VCaP (cell line): ENCODE results near the gene GPR17.
A peak's percentile ranks its signal among the peaks of the same experiment; 100 is the strongest.

Experiments used
- H3K27ac ChIP-seq: fragments of 450-650 bp; 2 replicates; pipeline ENCODE4 v1.5.1; 2017
- CTCF ChIP-seq: fragments of 450-650 bp; conservative IDR thresholded peaks from 2 replicates; pipeline ENCODE4 v1.5.1; 2017; ENCODE audit warnings: mild to moderate bottlenecking, moderate library complexity

The GPR17 gene

GRCh38 chr2:127646487-127647241 is 711 bp downstream of the GPR17 start:
- TF ChIP-seq CTCF = no peak
- H3K27ac ChIP-seq = no peak overlapping the region

GRCh38 chr2:127647242-127648190 is 1.6 kb downstream of the GPR17 start:
- TF ChIP-seq CTCF = no peak
- H3K27ac ChIP-seq = no peak overlapping the region

GRCh38 chr2:127648321-127648720 is 2.4 kb downstream of the GPR17 start:
- TF ChIP-seq CTCF = no peak
- no peak overlapping the region for H3K27ac ChIP-seq

GRCh38 chr2:127649100-127649611 is 3.2 kb downstream of the GPR17 start:
- TF ChIP-seq CTCF = no peak
- H3K27ac ChIP-seq = peak overlapping the region; percentile 31; the same call in 1 of the 2 replicates

GRCh38 chr2:127649684-127650040 is 3.7 kb downstream of the GPR17 start:
- TF ChIP-seq CTCF = peak; percentile 89
- H3K27ac ChIP-seq = peak overlapping the region; percentile 31; the same call in 1 of the 2 replicates

- H3K27ac ChIP-seq = no peak overlapping the region
- peak; percentile 42 for TF ChIP-seq CTCF
Observed at GRCh38 chr2:127650041-127650784, 4.3 kb downstream of the GPR17 start.
